HFFc6 (cell line): ENCODE measurements around the gene GASK1B. TPM values are rescaled to one million over a fixed set of nuclear protein-coding genes. Genes with fewer than 3 reads are reported as not detected.
A peak's percentile ranks its signal among the peaks of the same experiment; 100 is the strongest.

Experiments used
- DNase-seq: peaks from one replicate; pipeline ENCODE4 v3.0.0-alpha.2; 2018
- H3K27ac Mint-ChIP-seq: 2 replicates; pipeline ENCODE4 v1.8.0; 2020; ENCODE audit warnings: mild to moderate bottlenecking, mixed read lengths
- H3K27me3 Mint-ChIP-seq: 2 replicates; pipeline ENCODE4 v1.8.0; 2021; ENCODE audit warnings: mild to moderate bottlenecking, moderate library complexity, mixed read lengths; ENCODE audit not compliant: insufficient read depth
- H3K36me3 Mint-ChIP-seq: 2 replicates; pipeline ENCODE4 v1.8.0; 2021; ENCODE audit warnings: low read depth, mixed read lengths
- H3K4me1 Mint-ChIP-seq: 2 replicates; pipeline ENCODE4 v1.8.0; 2020; ENCODE audit warnings: low read depth, mixed read lengths
- H3K4me3 Mint-ChIP-seq: 2 replicates; pipeline ENCODE4 v1.8.0; 2020; ENCODE audit warnings: mild to moderate bottlenecking, moderate library complexity, mixed read lengths
- H3K9me3 Mint-ChIP-seq: 2 replicates; pipeline ENCODE4 v1.8.0; 2020; ENCODE audit warnings: mild to moderate bottlenecking, mixed read lengths
- CTCF ChIP-seq: fragments of 200-600 bp; sonication (generic); IDR thresholded peaks from 2 replicates; pipeline ENCODE4 v1.5.0; 2021; ENCODE audit warnings: antibody characterized with exemption, mild to moderate bottlenecking
- total RNA-seq, 6 experiments: library from RNA; stranded (reverse); fragmentation: NEBNext Ultra II Directional; extraction: Animal tissue kit (Norgen Biotek cat#: 25700); gene quantifications; 2 replicates in 1 of 6; 3 replicates in 5 of 6; pipeline ENCODE4 v1.2.3, GENCODE V29; 2021

GASK1B gene
- total RNA-seq, 6 experiments from 2014 or later = 1.7 to 8.5 (median 6.9) TPM

DNA sequence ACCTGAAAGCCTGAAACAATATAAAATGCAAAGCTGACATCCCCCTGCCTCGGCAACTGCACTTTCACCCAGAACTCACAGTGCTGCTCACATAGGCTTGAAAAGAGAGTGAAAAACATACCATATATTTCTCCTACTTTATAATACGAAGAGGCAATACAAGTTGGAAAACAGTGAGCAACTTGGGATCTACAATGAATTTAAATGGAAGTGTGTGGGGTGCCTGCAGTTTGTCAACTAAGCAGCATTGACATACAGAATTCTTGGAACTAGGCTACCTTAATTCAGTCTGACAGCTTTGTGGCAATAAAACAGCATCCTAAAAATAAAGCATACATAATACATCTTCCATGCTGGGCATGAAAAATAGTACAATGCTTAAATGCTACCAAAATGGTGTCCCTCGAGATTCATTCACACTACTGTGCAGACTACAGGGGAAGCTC, 8.0 kb downstream of the GASK1B start:
- Mint-ChIP-seq H3K4me1 (peaks cover 29% of the 10 kb centered on the region), H3K9me3 (no peaks in the 10 kb centered on the region), H3K4me3 (no peak overlapping the region), H3K36me3 (no peaks in the 10 kb centered on the region), H3K27ac (no peak overlapping the region), H3K27me3 (no peaks in the 10 kb centered on the region)
- DNase-seq = no peak
- TF ChIP-seq CTCF = no peak

DNA sequence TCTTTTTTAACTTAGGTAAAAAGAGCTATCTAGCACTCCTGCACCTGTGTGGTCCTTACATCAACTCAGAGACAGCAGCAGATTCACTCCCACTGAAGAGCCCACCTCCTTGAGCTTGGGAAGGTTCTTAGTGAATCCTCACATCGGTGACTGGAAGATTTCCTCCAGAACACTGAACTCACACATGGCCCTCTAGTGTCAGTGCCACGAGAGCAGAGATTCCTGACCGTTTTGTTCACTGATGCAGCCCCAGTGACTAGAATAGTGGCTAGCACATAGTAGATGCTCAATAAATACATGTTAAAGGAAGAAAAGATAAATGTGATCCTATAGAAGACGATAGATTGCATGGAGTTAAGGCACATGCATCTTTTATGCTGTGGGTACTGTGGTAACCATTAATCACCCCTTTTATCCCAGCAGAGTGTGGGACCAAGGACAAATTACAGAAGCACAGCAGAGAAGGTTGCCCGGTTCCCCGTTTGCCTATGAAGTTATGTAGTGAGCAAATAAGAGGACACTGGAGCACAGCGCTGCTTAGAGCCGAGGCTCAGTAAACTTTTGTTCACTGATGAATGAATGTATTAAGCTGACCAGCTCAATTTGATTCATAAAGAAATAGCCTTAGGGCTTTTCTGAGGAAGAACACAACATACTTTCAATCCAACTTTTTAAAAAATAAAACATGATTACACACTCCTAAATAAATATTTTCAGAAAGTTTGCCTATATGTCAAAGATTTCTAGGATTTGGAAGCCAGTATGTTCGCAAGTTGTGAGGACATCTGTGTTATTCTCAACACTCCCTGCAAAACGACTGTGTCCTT, 8.7 kb downstream of the GASK1B start:
- no peaks in the 10 kb centered on the region for H3K27me3 Mint-ChIP-seq
- DNase-seq = no peak
- no peak for TF ChIP-seq CTCF
- H3K4me3 Mint-ChIP-seq = no peak overlapping the region
- H3K4me1 Mint-ChIP-seq = peaks cover 35% of the 10 kb centered on the region
- no peak overlapping the region for H3K27ac Mint-ChIP-seq
- no peaks in the 10 kb centered on the region for H3K9me3 Mint-ChIP-seq
- H3K36me3 Mint-ChIP-seq = no peaks in the 10 kb centered on the region

DNA sequence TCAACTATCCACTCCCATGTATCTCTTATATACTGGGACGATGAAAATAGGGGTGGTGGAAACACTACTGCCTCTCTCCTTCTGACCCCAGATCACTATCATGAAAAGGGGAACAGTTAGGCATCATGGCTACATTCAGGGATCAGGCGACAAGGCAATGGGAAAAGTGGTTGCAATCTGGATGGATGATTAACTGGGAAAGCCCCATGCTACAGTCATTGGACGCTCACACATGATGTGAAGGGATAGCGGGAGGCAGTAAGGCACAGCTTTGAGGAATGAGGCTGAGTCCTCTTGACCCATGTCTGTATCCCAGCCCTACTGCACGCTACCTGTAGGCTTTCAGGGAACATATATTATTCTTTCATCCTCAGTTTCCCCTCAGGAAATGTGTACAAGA, 10.2 kb downstream of the GASK1B start:
- Mint-ChIP-seq H3K9me3 (no peaks in the 10 kb centered on the region), H3K4me3 (no peak overlapping the region), H3K36me3 (no peaks in the 10 kb centered on the region), H3K27ac (no peak overlapping the region), H3K27me3 (no peaks in the 10 kb centered on the region), H3K4me1 (peaks cover 40% of the 10 kb centered on the region)
- TF ChIP-seq CTCF = no peak
- DNase-seq = no peak

DNA sequence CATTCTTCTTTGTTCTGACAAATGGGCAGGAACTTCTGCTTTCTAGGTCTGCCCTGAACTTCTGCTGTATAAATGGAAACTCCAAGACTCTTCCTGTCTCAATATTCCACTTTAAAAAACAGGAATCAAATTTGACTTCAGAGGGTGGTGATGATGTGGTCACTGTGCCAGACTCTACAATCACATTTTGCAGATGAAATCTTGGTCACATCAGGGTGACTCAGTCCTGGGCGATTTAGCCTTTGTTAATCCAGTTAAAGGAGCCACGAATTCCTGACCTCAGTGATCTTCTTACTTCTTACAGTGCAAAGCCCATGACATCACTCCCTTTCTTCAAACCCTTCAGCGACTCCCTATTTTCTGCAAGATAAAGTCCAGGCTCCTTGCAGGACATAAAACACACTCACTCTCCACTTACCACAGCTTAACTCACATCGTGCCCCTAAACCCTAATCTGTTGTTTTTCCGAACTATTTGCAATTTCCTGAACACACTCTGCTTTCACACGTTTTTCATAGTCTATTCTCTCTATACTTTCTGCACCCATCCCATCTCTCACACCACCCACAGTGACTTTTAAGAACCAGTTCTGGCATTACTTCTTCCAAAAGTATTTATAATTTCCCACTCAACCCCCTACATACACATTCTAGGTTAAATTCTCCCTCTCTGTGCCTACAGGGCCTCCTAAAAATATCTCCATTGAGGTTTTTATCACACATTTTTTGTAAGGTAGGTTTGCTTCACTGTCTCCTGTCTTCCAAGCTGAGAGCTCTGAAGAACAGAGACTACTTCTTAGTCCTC, 11.1 kb downstream of the GASK1B start:
- Mint-ChIP-seq H3K9me3 (no peaks in the 10 kb centered on the region), H3K4me1 (peaks cover 44% of the 10 kb centered on the region), H3K4me3 (peak overlapping the region; percentile 33), H3K36me3 (no peaks in the 10 kb centered on the region), H3K27ac (peak overlapping the region; percentile 43), H3K27me3 (no peaks in the 10 kb centered on the region)
- no peak for TF ChIP-seq CTCF
- peak; percentile 74 for DNase-seq

GRCh38 chr4:158159718-158160094, 13.1 kb downstream of the GASK1B start:
- DNase-seq = no peak
- Mint-ChIP-seq H3K4me1 (peaks cover 47% of the 10 kb centered on the region), H3K27ac (no peak overlapping the region), H3K36me3 (no peaks in the 10 kb centered on the region), H3K4me3 (no peak overlapping the region), H3K9me3 (no peaks in the 10 kb centered on the region), H3K27me3 (no peaks in the 10 kb centered on the region)
- TF ChIP-seq CTCF = no peak
